HepG2 (cell line): ENCODE measurements around the gene SLC26A9. TPM values are rescaled to one million over a fixed set of nuclear protein-coding genes. Genes with fewer than 3 reads are reported as not detected.
A peak's percentile ranks its signal among the peaks of the same experiment; 100 is the strongest.

Experiments
- ATAC-seq: fragments of 200-7000 bp; cut with Tn5 transposase; 3 replicates; pipeline ENCODE4 v1.9.1; 2020; ENCODE audit warnings: mild to moderate bottlenecking, moderate library complexity
- BruUV-seq: library from RNA; stranded (reverse); fragments of 400-500 nt; replicated peaks from 2 replicates; lab custom pipeline; 2021; lab: Mats Ljungman, UMichigan
- CTCF ChIA-PET: fragments of 300-600 bp; formaldehyde crosslinking; extraction: SDS; loops from one replicate; lab custom pipeline; 2021; ENCODE audit warnings: low total read pairs, inconsistent platforms, low intra/inter-chr PET ratio; lab: Yijun Ruan, JAX
- POLR2A ChIA-PET: fragments of 350-600 bp; sonication (Branson Sonifier 250); formaldehyde crosslinking; loops from one replicate; lab custom pipeline; 2020; ENCODE audit warnings: antibody characterized with exemption, inconsistent platforms; lab: Yijun Ruan, JAX
- DNase-seq: peaks from one replicate; pipeline ENCODE4 v3.0.0-alpha.2; 2015; ENCODE audit warnings: low spot score
- FAIRE-seq: peaks from 3 replicates; lab custom pipeline; 2011; peaks lifted over from hg19 to GRCh38; lab: Jason Lieb, UNC
- H2AFZ ChIP-seq: one replicate; pipeline ENCODE4 v1.6.1; 2011; ENCODE audit warnings: low read length, inconsistent platforms
- H3K27ac ChIP-seq: fragments of 300-600 bp; 3 replicates; pipeline ENCODE4 v1.8.0; 2011; ENCODE audit warnings: mixed run types, mild to moderate bottlenecking, mixed read lengths, low read length, inconsistent platforms; ENCODE audit not compliant: insufficient read depth; ENCODE audit errors: extremely low read length
- H3K27me3 ChIP-seq, 2 experiments: fragments of 200-600 bp in 1 of 2; 2 replicates in 1 of 2; 3 replicates in 1 of 2; pipeline versions ENCODE4 v1.6.0 to v1.8.0; 2011; ENCODE audit warnings: low read length in 2 of 2, mild to moderate bottlenecking in 2 of 2, moderate library complexity in 2 of 2, inconsistent platforms in 1 of 2; ENCODE audit not compliant: insufficient read depth in 2 of 2, control insufficient read depth in 1 of 2
- H3K36me3 ChIP-seq, 2 experiments: fragments of 200-600 bp in 1 of 2; replicated peaks in 1 of 2; 2 replicates in 1 of 2; 3 replicates in 1 of 2; pipeline versions ENCODE4 v1.5.1 to v1.8.0; 2011; ENCODE audit warnings: low read length in 2 of 2, inconsistent platforms in 1 of 2; ENCODE audit not compliant: insufficient read depth in 2 of 2, control insufficient read depth in 1 of 2
- H3K4me1 ChIP-seq: 2 replicates; pipeline ENCODE4 v1.5.1; 2012; ENCODE audit warnings: low read length, inconsistent platforms; ENCODE audit not compliant: insufficient read depth
- H3K4me2 ChIP-seq: 2 replicates; pipeline ENCODE4 v1.6.0; 2011; ENCODE audit warnings: low read depth, low read length, inconsistent platforms
- H3K4me3 ChIP-seq, 3 experiments: fragments of 200-600 bp in 1 of 3; sonication (generic), shearing (Covaris generic) in 1 of 3; replicated peaks in 1 of 3; 2 replicates each; pipeline ENCODE4 v1.5.1; 2011 to 2016; ENCODE audit warnings: low read length in 3 of 3, inconsistent platforms in 2 of 3, low read depth in 2 of 3, mild to moderate bottlenecking in 2 of 3, control low read depth in 1 of 3, mixed read lengths in 1 of 3; ENCODE audit not compliant: insufficient read depth in 1 of 3
- H3K79me2 ChIP-seq: one replicate; pipeline ENCODE4 v1.6.1; 2011; ENCODE audit warnings: low read length, inconsistent platforms; ENCODE audit not compliant: insufficient read depth
- H3K9ac ChIP-seq: 2 replicates; pipeline ENCODE4 v1.6.0; 2011; ENCODE audit warnings: mild to moderate bottlenecking, low read depth, low read length, inconsistent platforms; ENCODE audit not compliant: insufficient read depth
- H3K9me3 ChIP-seq: 2 replicates; pipeline ENCODE4 v1.5.1; 2012; ENCODE audit warnings: mild to moderate bottlenecking, low read length
- H4K20me1 ChIP-seq: 2 replicates; pipeline ENCODE4 v1.6.0; 2011; ENCODE audit warnings: inconsistent platforms, mild to moderate bottlenecking, low read length, moderate library complexity; ENCODE audit not compliant: insufficient read depth
- EED ChIP-seq: sonication (generic); formaldehyde crosslinking; IDR thresholded peaks from 2 replicates; pipeline ENCODE4 v1.5.0; 2020; ENCODE audit warnings: mild to moderate bottlenecking, missing genetic modification reagents
- EP300 ChIP-seq, 3 experiments: sonication (generic) in 1 of 3; formaldehyde crosslinking in 1 of 3; IDR thresholded peaks; 2 replicates each; pipeline versions ENCODE4 v1.5.1 to v1.6.1; 2011 to 2020; ENCODE audit warnings: low read depth in 2 of 3, low read length in 2 of 3, borderline replicate concordance in 1 of 3, improper control_type of control experiment in 1 of 3, mild to moderate bottlenecking in 1 of 3, missing genetic modification reagents in 1 of 3, moderate library complexity in 1 of 3
- ETV5 ChIP-seq: IDR thresholded peaks from 2 replicates; pipeline ENCODE4 v1.6.1; 2018; ENCODE audit warnings: missing biosample characterization, missing genetic modification reagents, inconsistent platforms, borderline replicate concordance
- GLI4 ChIP-seq: sonication (generic); formaldehyde crosslinking; IDR thresholded peaks from 2 replicates; pipeline ENCODE4 v1.5.1; 2020; ENCODE audit warnings: missing genetic modification reagents, mild to moderate bottlenecking, moderate library complexity, borderline replicate concordance
- HMG20B ChIP-seq: conservative IDR thresholded peaks from 2 replicates; pipeline ENCODE4 v1.6.1; 2016; ENCODE audit warnings: missing genetic modification reagents, missing compliant biosample characterization
- KLF13 ChIP-seq: sonication (generic); formaldehyde crosslinking; IDR thresholded peaks from 2 replicates; pipeline ENCODE4 v1.4.0; 2020; ENCODE audit warnings: mild to moderate bottlenecking, missing genetic modification reagents
- MTA1 ChIP-seq: sonication (generic); formaldehyde crosslinking; IDR thresholded peaks from 2 replicates; pipeline ENCODE4 v1.4.0; 2020; ENCODE audit warnings: missing genetic modification reagents, mild to moderate bottlenecking, borderline replicate concordance
- MTERF4 ChIP-seq: sonication (generic); formaldehyde crosslinking; IDR thresholded peaks from 2 replicates; pipeline ENCODE4 v1.8.0; 2023; ENCODE audit warnings: mild to moderate bottlenecking, missing genetic modification reagents
- PAF1 ChIP-seq: IDR thresholded peaks from 2 replicates; pipeline ENCODE4 v1.6.1; 2016; ENCODE audit warnings: missing genetic modification reagents, missing compliant biosample characterization
- SUZ12 ChIP-seq: fragments of 150-350 bp; IDR thresholded peaks from 2 replicates; pipeline ENCODE4 v1.6.1; 2014; ENCODE audit warnings: low read depth, low read length
- UBTF ChIP-seq: sonication (generic); formaldehyde crosslinking; IDR thresholded peaks from 2 replicates; pipeline ENCODE4 v1.4.0; 2020; ENCODE audit warnings: mild to moderate bottlenecking, missing genetic modification reagents
- WIZ ChIP-seq: sonication (generic); formaldehyde crosslinking; IDR thresholded peaks from 2 replicates; pipeline ENCODE4 v1.5.1; 2020; ENCODE audit warnings: mild to moderate bottlenecking, missing genetic modification reagents
- ZMYM3 ChIP-seq: sonication (generic); formaldehyde crosslinking; IDR thresholded peaks from 2 replicates; pipeline ENCODE4 v1.5.1; 2020; ENCODE audit warnings: mild to moderate bottlenecking, missing genetic modification reagents
- ZNF574 ChIP-seq: sonication (generic); formaldehyde crosslinking; IDR thresholded peaks from 2 replicates; pipeline ENCODE4 v1.4.0; 2020; ENCODE audit warnings: missing genetic modification reagents
- ZNF589 ChIP-seq: sonication (generic); formaldehyde crosslinking; conservative IDR thresholded peaks from 2 replicates; pipeline ENCODE4 v1.8.0; 2022; ENCODE audit warnings: mild to moderate bottlenecking, moderate library complexity, missing genetic modification reagents
- ZNF761 ChIP-seq: sonication (generic); formaldehyde crosslinking; conservative IDR thresholded peaks from 2 replicates; pipeline ENCODE4 v1.4.0; 2020; ENCODE audit warnings: mild to moderate bottlenecking, missing genetic modification reagents
- WGBS: methylation state at CpG from one replicate; pipeline ENCODE4 v1.1.6; 2017; ENCODE audit warnings: low lambda C conversion rate; 5-methylcytosine and 5-hydroxymethylcytosine counted together
- in situ Hi-C: cut with HindIII; loops from 2 replicates; pipeline ENCODE4 v1.10.0; 2017; ENCODE audit warnings: low pct_unique_long_range_greater_than_20kb; ENCODE audit not compliant: extremely low pct_ligation_motif_present
- intact Hi-C: fragments of 100-400 bp; cut with micrococcal nuclease; formaldehyde crosslinking; loops from one replicate; pipeline ENCODE4 v1.10.0; 2022; ENCODE audit not compliant: unreplicated experiment
- polyA plus RNA-seq, 8 experiments: library from polyadenylated mRNA; depleted of rRNA in 3 of 8; stranded (reverse) in 7 of 8; unstranded in 1 of 8; fragments of >200 nt; fragmentation: Illumina TruSeq in 4 of 8; extraction: Trizol in 4 of 8; gene quantifications; 2 replicates each; pipeline versions ENCODE4 v1.2.1 to v1.2.3, GENCODE V29; 2011 to 2016; ENCODE audit warnings: low read depth in 4 of 8, missing spikeins in 1 of 8, mixed read lengths in 1 of 8; ENCODE audit not compliant: insufficient read depth in 1 of 8
- total RNA-seq, 5 experiments: library from RNA; depleted of rRNA; stranded (reverse); fragments of >200 nt; fragmentation: Illumina TruSeq; extraction: Trizol; gene quantifications; 2 replicates each; pipeline ENCODE4 v1.2.3, GENCODE V29; 2016; ENCODE audit warnings: low read depth in 1 of 5

The SLC26A9 gene
- total and polyA plus RNA-seq, 2 of the 13 experiments (the other 11 are each of a cell fraction or from before 2014, with no cell fraction given), result 0.11 to 0.15 TPM

- TF ChIP-seq HMG20B (0 out of 2 replicates have a peak, but pooled peaks have one; percentile 30), ETV5 (peak; percentile 38; the same call in 1 of the 2 replicates), ZMYM3 (CRISPR knock-in tag) (no peak), SUZ12 (no peak), EP300 (IDR thresholded peaks at IDR 0.05; ENCODE audit: low read depth in 2 of 2, low read length in 2 of 2) (peak in 1 of 2 experiments; percentile 29; a peak in 1 of 4 replicates), EP300 (CRISPR knock-in tag; IDR thresholded peaks at IDR 0.05; ENCODE audit: borderline replicate concordance) (peak; percentile 79), MTA1 (CRISPR knock-in tag) (no peak), EED (CRISPR knock-in tag) (no peak)
Observed at GRCh38 chr1:205933671-205934618, 9.3 kb downstream of the SLC26A9 start (continued).

GRCh38 chr1:205932776-205933175, 10.5 kb downstream of the SLC26A9 start:
- peaks cover 2 to 31% of the 10 kb centered on the region in 2 experiments; a peak in 4 of 5 replicates for H3K27me3 ChIP-seq
- H3K79me2 ChIP-seq, result no peaks in the 10 kb centered on the region
- FAIRE-seq (no peak), ATAC-seq (no peak), DNase-seq (no peak)
- no peaks in the 10 kb centered on the region for H3K9me3 ChIP-seq
- no peaks in the 10 kb centered on the region for H3K36me3 ChIP-seq
- H3K4me1 ChIP-seq, result peaks cover 33% of the 10 kb centered on the region
- no peaks in the 10 kb centered on the region for H4K20me1 ChIP-seq
- H3K27ac ChIP-seq, result no peak overlapping the region
- H3K4me3 ChIP-seq, result no peak overlapping the region
- BruUV-seq, result no TSS peak
- no peak overlapping the region for H2AFZ ChIP-seq
- in situ Hi-C loops (no loop called here), intact Hi-C loops (loop anchor here (2.0 kb wide), 1 partner anchor 22 kb away; no protein-coding TSS in a partner anchor)
- no peak overlapping the region for H3K4me2 ChIP-seq
- ChIA-PET CTCF (no interaction called here), POLR2A (no interaction called here)
- 34% methylated on average over 6 of the region's 6 CpGs for WGBS
- no peak overlapping the region for H3K9ac ChIP-seq
- no peak for TF ChIP-seq UBTF (CRISPR knock-in tag)
- no peak for TF ChIP-seq PAF1 (CRISPR knock-in tag)
- no peak for TF ChIP-seq ZNF574 (CRISPR knock-in tag)
- no peak for TF ChIP-seq ZNF761
- TF ChIP-seq KLF13 (CRISPR knock-in tag), result no peak
- TF ChIP-seq GLI4 (CRISPR knock-in tag), result no peak
- no peak for TF ChIP-seq ZNF589
- no peak for TF ChIP-seq MTERF4 (CRISPR knock-in tag)
- TF ChIP-seq WIZ, result no peak
